ENCODE measurements around the gene RAET1G.
"Not testable (repeated sequence)": the region's sequence is repeated elsewhere in the genome, so short reads cannot be mapped to it uniquely, and the experiment has no call there.

RAET1G gene

GRCh38 chr6:149924933-149925252 is 2.0 kb upstream of the RAET1G start:
- H3K27me3 ChIP-seq (ENCODE audit: control insufficient read depth, insufficient read depth, low read length): peaks cover 9% of the 10 kb centered on the region
- H3K9ac ChIP-seq (ENCODE audit: low read length): no peak overlapping the region
- H3K36me3 ChIP-seq (ENCODE audit: control insufficient read depth, insufficient read depth, low read length): no peaks in the 10 kb centered on the region
- H3K27ac ChIP-seq (ENCODE audit: low read depth, low read length): no peak overlapping the region
- H3K4me1 ChIP-seq (ENCODE audit: control insufficient read depth, insufficient read depth, low read length): no peaks in the 10 kb centered on the region
- no peak overlapping the region for H3K4me3 ChIP-seq (ENCODE audit: low read length)

- H3K27ac ChIP-seq (ENCODE audit: low read depth, low read length): no peak overlapping the region
- H3K27me3 ChIP-seq (ENCODE audit: control insufficient read depth, insufficient read depth, low read length): peaks cover 8% of the 10 kb centered on the region
- no peaks in the 10 kb centered on the region for H3K4me1 ChIP-seq (ENCODE audit: control insufficient read depth, insufficient read depth, low read length)
- H3K4me3 ChIP-seq (ENCODE audit: low read length): no peak overlapping the region
- H3K36me3 ChIP-seq (ENCODE audit: control insufficient read depth, insufficient read depth, low read length): no peaks in the 10 kb centered on the region
- no peak overlapping the region for H3K9ac ChIP-seq (ENCODE audit: low read length)
Observed at GRCh38 chr6:149924206-149924932, 1.4 kb upstream of the RAET1G start.

GRCh38 chr6:149923327-149923986 is 536 bp upstream of the RAET1G start:
- peak overlapping the region; percentile 28 for H3K9ac ChIP-seq (ENCODE audit: low read length)
- H3K4me1 ChIP-seq (ENCODE audit: control insufficient read depth, insufficient read depth, low read length): no peaks in the 10 kb centered on the region
- no peak overlapping the region for H3K27ac ChIP-seq (ENCODE audit: low read depth, low read length)
- H3K36me3 ChIP-seq (ENCODE audit: control insufficient read depth, insufficient read depth, low read length): no peaks in the 10 kb centered on the region
- peak overlapping the region; percentile 80 for H3K4me3 ChIP-seq (ENCODE audit: low read length)
- peaks cover 5% of the 10 kb centered on the region for H3K27me3 ChIP-seq (ENCODE audit: control insufficient read depth, insufficient read depth, low read length)

GRCh38 chr6:149922091-149922490 is 830 bp downstream of the RAET1G start:
- not testable (repeated sequence) for H3K4me1 ChIP-seq (ENCODE audit: control insufficient read depth, insufficient read depth, low read length); H3K4me3 ChIP-seq (ENCODE audit: low read length); H3K27ac ChIP-seq (ENCODE audit: low read depth, low read length); H3K9ac ChIP-seq (ENCODE audit: low read length); H3K27me3 ChIP-seq (ENCODE audit: control insufficient read depth, insufficient read depth, low read length); H3K36me3 ChIP-seq (ENCODE audit: control insufficient read depth, insufficient read depth, low read length)

- Histone ChIP-seq H3K4me1 (ENCODE audit: control insufficient read depth, insufficient read depth, low read length) (no peaks in the 10 kb centered on the region), H3K27me3 (ENCODE audit: control insufficient read depth, insufficient read depth, low read length) (peaks cover 5% of the 10 kb centered on the region), H3K27ac (ENCODE audit: low read depth, low read length) (no peak overlapping the region), H3K4me3 (ENCODE audit: low read length) (no peak overlapping the region), H3K36me3 (ENCODE audit: control insufficient read depth, insufficient read depth, low read length) (no peaks in the 10 kb centered on the region), H3K9ac (ENCODE audit: low read length) (no peak overlapping the region)
Observed at GRCh38 chr6:149921361-149921760, 1.6 kb downstream of the RAET1G start.

GRCh38 chr6:149919834-149920225 is 3.1 kb downstream of the RAET1G start:
- Histone ChIP-seq H3K27ac (ENCODE audit: low read depth, low read length) (no peak overlapping the region), H3K4me1 (ENCODE audit: control insufficient read depth, insufficient read depth, low read length) (no peaks in the 10 kb centered on the region), H3K4me3 (ENCODE audit: low read length) (no peak overlapping the region), H3K36me3 (ENCODE audit: control insufficient read depth, insufficient read depth, low read length) (no peaks in the 10 kb centered on the region), H3K27me3 (ENCODE audit: control insufficient read depth, insufficient read depth, low read length) (peaks cover 3% of the 10 kb centered on the region), H3K9ac (ENCODE audit: low read length) (no peak overlapping the region)

- not testable (repeated sequence) for H3K36me3 ChIP-seq (ENCODE audit: control insufficient read depth, insufficient read depth, low read length); H3K4me1 ChIP-seq (ENCODE audit: control insufficient read depth, insufficient read depth, low read length); H3K9ac ChIP-seq (ENCODE audit: low read length); H3K27me3 ChIP-seq (ENCODE audit: control insufficient read depth, insufficient read depth, low read length); H3K27ac ChIP-seq (ENCODE audit: low read depth, low read length); H3K4me3 ChIP-seq (ENCODE audit: low read length)
Observed at GRCh38 chr6:149919126-149919833, 3.6 kb downstream of the RAET1G start.

GRCh38 chr6:149918151-149918905 is 4.6 kb downstream of the RAET1G start:
- H3K4me1 ChIP-seq (ENCODE audit: control insufficient read depth, insufficient read depth, low read length): no peaks in the 10 kb centered on the region
- peaks cover 3% of the 10 kb centered on the region for H3K27me3 ChIP-seq (ENCODE audit: control insufficient read depth, insufficient read depth, low read length)
- no peak overlapping the region for H3K4me3 ChIP-seq (ENCODE audit: low read length)
- H3K36me3 ChIP-seq (ENCODE audit: control insufficient read depth, insufficient read depth, low read length): no peaks in the 10 kb centered on the region
- H3K27ac ChIP-seq (ENCODE audit: low read depth, low read length): no peak overlapping the region
- H3K9ac ChIP-seq (ENCODE audit: low read length): no peak overlapping the region

GRCh38 chr6:149917679-149918078 is 5.2 kb downstream of the RAET1G start:
- Histone ChIP-seq H3K4me3 (ENCODE audit: low read length) (no peak overlapping the region), H3K9ac (ENCODE audit: low read length) (no peak overlapping the region), H3K4me1 (ENCODE audit: control insufficient read depth, insufficient read depth, low read length) (no peaks in the 10 kb centered on the region), H3K27ac (ENCODE audit: low read depth, low read length) (no peak overlapping the region), H3K27me3 (ENCODE audit: control insufficient read depth, insufficient read depth, low read length) (peaks cover 1% of the 10 kb centered on the region), H3K36me3 (ENCODE audit: control insufficient read depth, insufficient read depth, low read length) (no peaks in the 10 kb centered on the region)

GRCh38 chr6:149915970-149916865 is 6.7 kb downstream of the RAET1G start:
- Histone ChIP-seq H3K27me3 (ENCODE audit: control insufficient read depth, insufficient read depth, low read length) (no peaks in the 10 kb centered on the region), H3K9ac (ENCODE audit: low read length) (no peak overlapping the region), H3K36me3 (ENCODE audit: control insufficient read depth, insufficient read depth, low read length) (no peaks in the 10 kb centered on the region), H3K4me1 (ENCODE audit: control insufficient read depth, insufficient read depth, low read length) (no peaks in the 10 kb centered on the region), H3K27ac (ENCODE audit: low read depth, low read length) (no peak overlapping the region), H3K4me3 (ENCODE audit: low read length) (no peak overlapping the region)

- no peaks in the 10 kb centered on the region for H3K36me3 ChIP-seq (ENCODE audit: control insufficient read depth, insufficient read depth, low read length)
- H3K4me1 ChIP-seq (ENCODE audit: control insufficient read depth, insufficient read depth, low read length): no peaks in the 10 kb centered on the region
- no peak overlapping the region for H3K4me3 ChIP-seq (ENCODE audit: low read length)
- no peaks in the 10 kb centered on the region for H3K27me3 ChIP-seq (ENCODE audit: control insufficient read depth, insufficient read depth, low read length)
- H3K27ac ChIP-seq (ENCODE audit: low read depth, low read length): no peak overlapping the region
- H3K9ac ChIP-seq (ENCODE audit: low read length): no peak overlapping the region
Observed at GRCh38 chr6:149913540-149914240, 9.2 kb downstream of the RAET1G start.

Data from rectal smooth muscle tissue (tissue), 1 donor.